Thyroid gland (tissue), 4 donors: Measurements from ENCODE around the gene NNAT.
"Not testable (repeated sequence)": the region's sequence is repeated elsewhere in the genome, so short reads cannot be mapped to it uniquely, and the experiment has no call there.

Experiments used
- CTCF ChIP-seq, 6 experiments: fragments of 200-600 bp in 3 of 6; fragments of 450-650 bp in 3 of 6; sonication (generic) in 3 of 6; IDR thresholded peaks; one replicate each; pipeline ENCODE4 v1.5.1; 2016 to 2019; ENCODE audit warnings: antibody characterized with exemption in 6 of 6, mild to moderate bottlenecking in 2 of 6, inconsistent platforms in 1 of 6, moderate library complexity in 1 of 6
- POLR2A ChIP-seq, 2 donors: fragments of 450-650 bp; IDR thresholded peaks; one replicate each; pipeline ENCODE4 v1.6.1; 2017; ENCODE audit warnings: antibody characterized with exemption in 2 of 2, mild to moderate bottlenecking in 2 of 2, moderate library complexity in 1 of 2

- TF ChIP-seq CTCF, POLR2A (IDR thresholded peaks at IDR 0.05): not testable (repeated sequence)
Measured at GRCh38 chr20:37486209-37486608, 34.8 kb upstream of the NNAT start.
